ENCODE data around the gene NHSL2. TPM values are rescaled to one million over a fixed set of nuclear protein-coding genes. Genes with fewer than 3 reads are reported as not detected.

NHSL2 gene
- total and polyA plus RNA-seq, 2 of the 13 experiments (the other 11 are each of a cell fraction or from before 2014, with no cell fraction given), result not detected

- TF ChIP-seq ZNF574 (CRISPR knock-in tag; IDR thresholded peaks at IDR 0.05), result no peak
- TF ChIP-seq LRRFIP1 (CRISPR knock-in tag; conservative IDR thresholded peaks at IDR 0.05), result no peak
- TF ChIP-seq RFX1 (IDR thresholded peaks at IDR 0.05), result no peak
- TF ChIP-seq ZNF580 (CRISPR knock-in tag; IDR thresholded peaks at IDR 0.05; ENCODE audit: borderline replicate concordance, low read depth), result no peak
Measured at GRCh38 chrX:72110051-72110875, 199.6 kb downstream of the NHSL2 start (continued).

Measured in HepG2 (cell line).